Superior temporal gyrus (tissue), 1 donor: ENCODE data around the gene SYPL2.
"Not testable (repeated sequence)": the region's sequence is repeated elsewhere in the genome, so short reads cannot be mapped to it uniquely, and the experiment has no call there.

ENCODE experiments used
- DNase-seq: peaks from one replicate; pipeline ENCODE4 v3.0.0-alpha.2; 2016; ENCODE audit errors: extremely low spot score

Gene SYPL2

GRCh38 chr1:109466452-109467300 is at the start of gene SYPL2:
Gene SYPL2, plus strand, starts transcription at chr1:109466546. Its CDS starts 298 bp downstream, at chr1:109466844.
- no peak for DNase-seq

GRCh38 chr1:109423498-109423897 is 42.8 kb upstream of the SYPL2 start:
- no peak for DNase-seq

- DNase-seq, result no peak
Observed at GRCh38 chr1:109425391-109426280, 40.7 kb upstream of the SYPL2 start.

- DNase-seq, result peak; percentile 99
Observed at GRCh38 chr1:109426281-109427170, 39.8 kb upstream of the SYPL2 start, which contains the start of gene PSMA5. Gene PSMA5, minus strand, starts transcription at chr1:109426448. Its CDS starts 118 bp downstream, at chr1:109426330.

GRCh38 chr1:109427171-109427467 is 39.2 kb upstream of the SYPL2 start:
- DNase-seq, result no peak

- DNase-seq, result no peak
Observed at GRCh38 chr1:109432336-109432735, 34.0 kb upstream of the SYPL2 start.

GRCh38 chr1:109433322-109433721 is 33.0 kb upstream of the SYPL2 start:
- no peak for DNase-seq

- DNase-seq, result no peak
Observed at GRCh38 chr1:109434484-109434883, 31.9 kb upstream of the SYPL2 start.

- DNase-seq, result no peak
Observed at GRCh38 chr1:109438798-109439297, 27.5 kb upstream of the SYPL2 start.

- DNase-seq, result no peak
Observed at GRCh38 chr1:109441069-109441468, 25.3 kb upstream of the SYPL2 start.

- no peak for DNase-seq
Observed at GRCh38 chr1:109443476-109443875, 22.9 kb upstream of the SYPL2 start.

- no peak for DNase-seq
Observed at GRCh38 chr1:109444346-109444745, 22.0 kb upstream of the SYPL2 start.

GRCh38 chr1:109445949-109446695 is 20.2 kb upstream of the SYPL2 start:
- DNase-seq, result not testable (repeated sequence)

- DNase-seq, result no peak
Observed at GRCh38 chr1:109447524-109447923, 18.8 kb upstream of the SYPL2 start.

GRCh38 chr1:109454497-109455133 is 11.7 kb upstream of the SYPL2 start:
- no peak for DNase-seq

GRCh38 chr1:109457819-109458218 is 8.5 kb upstream of the SYPL2 start:
- DNase-seq, result no peak

GRCh38 chr1:109466125-109466451 is 258 bp upstream of the SYPL2 start:
- no peak for DNase-seq

GRCh38 chr1:109467301-109467777 is 993 bp downstream of the SYPL2 start:
- DNase-seq, result no peak

- no peak for DNase-seq
Observed at GRCh38 chr1:109468061-109468460, 1.7 kb downstream of the SYPL2 start.

GRCh38 chr1:109468903-109469302 is 2.6 kb downstream of the SYPL2 start:
- DNase-seq, result no peak
